Glutamatergic neuron (in vitro differentiated cells): ENCODE results near the gene NCR2. TPM values are rescaled to one million over a fixed set of nuclear protein-coding genes. Genes with fewer than 3 reads are reported as not detected.

Experiments
- DNase-seq: peaks from one replicate; pipeline ENCODE4 v3.0.0; 2022
- H3K27ac Mint-ChIP-seq: one replicate; pipeline ENCODE4 v1.8.0; 2020; ENCODE audit warnings: mild to moderate bottlenecking, mixed read lengths, inconsistent platforms; ENCODE audit not compliant: unreplicated experiment
- H3K27me3 Mint-ChIP-seq: one replicate; pipeline ENCODE4 v1.8.0; 2020; ENCODE audit warnings: mild to moderate bottlenecking, moderate library complexity, mixed read lengths, inconsistent platforms; ENCODE audit not compliant: unreplicated experiment
- H3K36me3 Mint-ChIP-seq: one replicate; pipeline ENCODE4 v1.8.0; 2020; ENCODE audit warnings: mild to moderate bottlenecking, mixed read lengths, inconsistent platforms; ENCODE audit not compliant: unreplicated experiment
- H3K4me1 Mint-ChIP-seq: one replicate; pipeline ENCODE4 v1.8.0; 2020; ENCODE audit warnings: mild to moderate bottlenecking, low read depth, mixed read lengths, inconsistent platforms; ENCODE audit not compliant: unreplicated experiment
- H3K4me3 Mint-ChIP-seq: one replicate; pipeline ENCODE4 v1.8.0; 2020; ENCODE audit warnings: mild to moderate bottlenecking, mixed read lengths, inconsistent platforms; ENCODE audit not compliant: unreplicated experiment
- H3K9me3 Mint-ChIP-seq: one replicate; pipeline ENCODE4 v1.8.0; 2020; ENCODE audit warnings: mild to moderate bottlenecking, moderate library complexity, mixed read lengths, inconsistent platforms; ENCODE audit not compliant: unreplicated experiment
- CTCF ChIP-seq: fragments of 200-600 bp; sonication (generic); IDR thresholded peaks from one replicate; pipeline ENCODE4 v1.5.0; 2021; ENCODE audit not compliant: partially characterized antibody, unreplicated experiment
- total RNA-seq: library from RNA; stranded (reverse); fragmentation: NEBNext Ultra II Directional; extraction: Animal tissue kit (Norgen Biotek cat#: 25700); gene quantifications from one replicate; pipeline ENCODE4 v1.2.1, GENCODE V29; 2021; ENCODE audit not compliant: unreplicated experiment

Gene NCR2
- total RNA-seq, 1 donor from 2014 or later, result not detected

DNA sequence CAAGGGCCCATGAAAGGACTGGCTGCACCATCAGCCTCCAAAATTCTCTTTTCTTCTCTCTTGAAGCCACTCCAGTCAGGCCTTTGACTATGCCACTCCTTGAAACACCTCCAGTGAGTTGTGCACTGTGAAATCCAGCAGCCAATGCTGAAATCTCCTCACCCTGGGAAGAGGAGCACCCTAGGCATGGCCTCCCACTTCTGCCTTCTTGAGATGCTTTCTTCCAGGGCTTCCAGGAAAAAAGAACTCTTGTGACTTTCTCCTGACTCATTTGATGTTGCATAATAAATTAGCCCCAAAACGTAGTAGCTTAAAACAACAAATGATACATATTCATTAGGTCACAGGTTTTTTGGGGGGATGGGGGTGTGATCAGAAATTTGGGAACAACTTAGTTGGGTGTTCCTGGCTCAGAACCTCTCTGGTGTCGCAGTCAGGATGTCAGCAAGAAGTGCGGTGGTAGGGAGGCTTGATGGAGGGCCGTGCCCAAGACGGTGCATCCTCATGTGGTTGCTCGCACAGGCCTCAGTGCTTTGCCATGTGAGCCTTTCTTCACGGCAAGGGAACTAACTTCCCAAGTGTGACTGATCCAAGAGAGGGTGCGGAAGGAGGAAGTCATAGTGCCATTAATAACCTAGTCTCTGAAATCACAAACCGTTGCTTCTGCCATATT lies 12.1 kb downstream of the NCR2 start:
- Mint-ChIP-seq H3K4me1 (no peaks in the 10 kb centered on the region), H3K9me3 (peaks cover 3% of the 10 kb centered on the region), H3K4me3 (no peak overlapping the region), H3K27me3 (peaks cover 18% of the 10 kb centered on the region), H3K36me3 (peaks cover 15% of the 10 kb centered on the region), H3K27ac (no peak overlapping the region)
- TF ChIP-seq CTCF, result no peak
- DNase-seq, result no peak

DNA sequence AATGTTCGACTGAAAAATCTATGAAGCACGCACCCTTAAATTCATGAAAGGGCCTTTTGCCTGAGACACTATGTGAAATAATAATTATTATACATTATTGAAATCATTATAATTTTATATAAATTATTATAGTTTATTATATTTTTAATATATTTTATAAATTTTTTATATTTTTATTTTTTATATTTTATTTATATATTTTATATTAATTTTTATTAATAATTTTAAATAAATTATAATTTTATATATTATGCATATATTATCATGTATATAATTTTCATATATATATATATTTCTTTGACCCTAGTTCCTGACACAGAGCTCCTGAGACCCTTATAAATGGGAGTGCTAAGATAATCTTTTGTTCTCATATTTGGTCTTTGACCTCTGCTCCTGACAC lies 13.5 kb downstream of the NCR2 start:
- TF ChIP-seq CTCF, result no peak
- Mint-ChIP-seq H3K9me3 (peaks cover 3% of the 10 kb centered on the region), H3K4me3 (no peak overlapping the region), H3K4me1 (no peaks in the 10 kb centered on the region), H3K27ac (no peak overlapping the region), H3K36me3 (peaks cover 15% of the 10 kb centered on the region), H3K27me3 (peaks cover 15% of the 10 kb centered on the region)
- no peak for DNase-seq

GRCh38 chr6:41352396-41352795 lies 17.0 kb downstream of the NCR2 start:
- DNase-seq, result no peak
- Mint-ChIP-seq H3K9me3 (peaks cover 3% of the 10 kb centered on the region), H3K36me3 (peaks cover 11% of the 10 kb centered on the region), H3K27me3 (no peaks in the 10 kb centered on the region), H3K4me3 (no peak overlapping the region), H3K4me1 (no peaks in the 10 kb centered on the region), H3K27ac (no peak overlapping the region)
- TF ChIP-seq CTCF, result no peak

DNA sequence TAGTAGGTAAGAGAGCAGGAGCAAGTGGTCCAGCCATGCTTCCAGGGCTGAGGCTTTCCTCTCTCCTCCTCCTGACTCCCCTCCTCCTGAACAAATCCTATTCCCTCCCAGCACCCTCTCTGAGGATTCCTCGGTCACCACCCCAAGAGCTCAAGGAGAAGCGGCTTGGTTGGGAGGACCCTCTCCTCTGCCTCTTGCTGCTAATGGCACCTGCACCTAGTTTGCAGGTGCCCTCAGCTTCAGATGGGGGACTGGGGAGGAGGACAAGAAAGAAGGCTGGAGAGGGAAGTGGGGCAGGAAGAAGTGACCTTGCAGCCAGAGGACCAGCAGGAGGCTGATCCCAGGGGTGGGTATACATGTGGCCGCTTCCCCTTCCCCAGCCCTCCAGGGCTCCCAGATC lies 17.5 kb downstream of the NCR2 start:
- H3K27me3 Mint-ChIP-seq, result no peaks in the 10 kb centered on the region
- H3K36me3 Mint-ChIP-seq, result peaks cover 7% of the 10 kb centered on the region
- no peak for DNase-seq
- peaks cover 3% of the 10 kb centered on the region for H3K9me3 Mint-ChIP-seq
- no peaks in the 10 kb centered on the region for H3K4me1 Mint-ChIP-seq
- no peak overlapping the region for H3K4me3 Mint-ChIP-seq
- H3K27ac Mint-ChIP-seq, result no peak overlapping the region
- TF ChIP-seq CTCF, result no peak

DNA sequence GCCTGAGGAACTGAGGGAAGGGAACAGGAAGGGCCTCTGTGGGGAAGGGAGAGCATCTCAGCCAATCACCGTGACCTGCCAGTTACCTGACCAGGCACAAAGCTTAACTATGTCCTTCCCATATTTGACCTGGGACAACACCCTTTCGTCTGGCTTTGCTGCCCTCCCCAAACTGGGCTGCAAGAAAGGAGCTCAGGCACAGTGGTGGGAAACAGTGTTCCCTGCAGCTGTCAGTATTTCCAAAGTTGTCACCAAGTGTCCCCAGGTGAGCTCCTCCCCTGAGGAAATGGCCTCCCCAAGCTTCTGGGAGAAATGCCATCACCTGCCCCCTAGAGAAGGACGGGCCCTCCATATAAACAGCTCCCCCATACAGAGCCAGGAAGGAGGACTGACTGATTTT lies 17.9 kb downstream of the NCR2 start:
- no peak for DNase-seq
- Mint-ChIP-seq H3K4me1 (no peaks in the 10 kb centered on the region), H3K27me3 (no peaks in the 10 kb centered on the region), H3K27ac (no peak overlapping the region), H3K9me3 (peaks cover 3% of the 10 kb centered on the region), H3K36me3 (peaks cover 5% of the 10 kb centered on the region), H3K4me3 (no peak overlapping the region)
- TF ChIP-seq CTCF, result no peak
